SKM-1 (cell line): Measurements from ENCODE around the gene CAPN13.

Experiments
- DNase-seq: peaks from one replicate; lab custom pipeline; 2025; ENCODE audit not compliant: unreplicated experiment; lab: John Stamatoyannopoulos, UW

CAPN13 gene

DNA sequence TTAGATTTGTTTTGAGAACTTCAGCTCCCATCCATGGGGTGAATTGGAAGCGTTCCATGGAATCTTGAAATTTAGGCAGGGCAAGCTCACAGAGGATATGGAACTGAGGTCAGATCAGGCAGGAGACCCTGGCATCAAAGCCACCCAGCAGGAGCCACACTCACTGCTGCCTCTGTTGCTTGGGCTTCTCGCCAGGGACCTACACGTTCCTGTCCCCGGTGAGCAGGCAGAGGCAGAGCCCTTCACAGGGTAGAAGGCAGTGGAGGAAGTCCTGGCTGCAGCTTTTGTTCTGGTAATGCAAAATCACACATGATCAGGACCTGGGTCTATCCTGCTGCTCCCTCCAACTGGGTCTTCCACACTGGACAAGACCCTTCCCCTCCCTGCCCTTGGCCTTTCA lies 42.1 kb downstream of the CAPN13 start:
- no peak for DNase-seq

DNA sequence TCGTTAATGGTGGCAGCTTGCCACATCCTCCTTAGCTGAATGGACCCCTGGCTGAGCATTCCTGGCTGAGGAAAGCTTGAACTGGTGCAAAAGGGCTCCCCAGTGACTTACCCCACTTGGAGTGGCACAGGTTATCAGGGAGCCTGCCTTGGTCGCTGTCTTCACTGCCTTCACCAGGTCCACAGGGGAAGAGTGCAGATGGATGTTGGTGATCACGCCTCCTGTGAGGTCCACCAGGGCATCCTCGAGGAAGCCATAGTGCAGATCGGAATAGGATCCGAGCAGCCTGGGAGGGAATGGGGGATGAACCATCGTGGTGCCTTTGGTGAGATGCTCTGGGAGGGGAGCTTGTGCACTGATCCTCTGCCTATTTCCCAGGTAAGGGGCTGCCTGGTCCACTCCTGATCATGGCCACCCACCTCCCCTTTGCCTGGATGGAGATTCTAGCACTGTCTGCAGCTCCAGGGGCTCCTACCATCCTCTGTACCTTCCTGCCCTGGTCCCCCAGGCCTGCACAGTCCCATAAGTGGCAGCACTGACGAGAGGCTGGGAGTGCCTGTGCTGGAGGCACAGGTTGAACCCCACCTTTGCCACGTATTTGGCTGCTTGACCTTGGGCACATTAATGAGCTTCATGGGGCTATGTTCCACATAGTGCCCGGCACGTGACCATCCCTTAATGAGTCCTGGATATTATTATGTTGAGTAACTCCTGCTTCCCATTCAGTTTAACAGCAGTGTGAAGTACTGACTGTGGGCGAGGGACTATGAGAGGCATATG lies 43.0 kb downstream of the CAPN13 start:
- no peak for DNase-seq

DNA sequence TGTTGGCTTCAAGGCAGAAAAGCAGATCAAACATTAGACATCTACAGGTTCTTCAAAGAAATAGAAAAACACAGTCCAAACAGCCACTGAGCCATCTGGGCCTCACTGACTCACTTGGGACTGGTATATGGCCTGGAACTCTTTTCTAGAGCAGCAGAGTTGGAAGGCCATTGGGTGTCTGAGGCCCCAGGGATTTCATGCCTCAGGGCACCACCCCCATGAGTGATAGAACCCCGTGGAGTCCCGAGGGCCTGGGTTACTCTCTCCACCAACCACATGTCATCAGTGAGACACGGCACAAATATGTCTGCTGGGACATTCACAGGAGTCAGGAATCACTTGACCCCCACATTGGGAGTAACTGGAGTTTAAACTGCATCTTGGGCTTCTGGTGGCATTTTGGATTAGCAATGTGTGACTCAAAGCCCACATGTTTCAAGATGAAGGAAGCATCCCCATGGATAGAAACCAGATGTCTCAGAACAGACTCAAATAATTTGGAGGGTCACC lies 44.0 kb downstream of the CAPN13 start:
- no peak for DNase-seq

DNA sequence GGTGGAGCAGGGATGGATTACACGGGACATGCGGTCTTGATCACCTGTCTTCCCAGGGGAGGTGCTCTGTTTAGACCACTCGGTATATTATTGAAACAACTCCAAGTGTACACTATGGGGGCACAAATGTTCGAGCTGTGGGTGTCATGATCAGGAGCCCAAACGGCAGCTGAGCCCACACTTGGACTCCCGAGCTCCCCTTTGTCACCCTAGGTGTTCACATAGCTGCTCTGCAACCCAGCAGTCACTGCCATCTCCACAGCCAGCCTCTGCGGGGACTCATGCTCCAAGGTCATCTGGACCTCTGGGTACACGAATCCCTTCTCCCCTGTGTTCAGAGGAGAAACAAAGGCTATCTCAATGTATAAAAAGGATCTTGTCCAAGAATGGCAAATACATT lies 46.0 kb downstream of the CAPN13 start:
- no peak for DNase-seq

DNA sequence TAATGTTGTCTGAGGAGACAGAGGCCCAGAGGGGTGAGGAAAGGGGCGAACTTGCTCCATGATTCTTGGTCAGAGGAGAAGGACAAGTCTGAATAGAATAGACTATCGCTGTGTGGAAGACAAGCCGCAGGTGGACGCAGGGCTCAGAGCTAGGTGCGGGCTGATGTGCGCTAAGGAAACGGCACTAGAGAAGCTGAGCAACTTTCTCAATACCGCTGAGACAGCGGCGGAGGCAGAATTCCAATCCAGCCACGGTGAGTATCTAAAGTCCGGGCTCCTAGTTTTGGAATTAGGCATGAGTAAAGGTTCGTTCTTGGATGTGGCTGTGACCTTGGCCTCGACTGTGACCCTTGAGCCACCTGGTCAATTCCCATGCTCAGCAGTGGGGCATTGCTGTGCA lies 47.8 kb downstream of the CAPN13 start:
- no peak for DNase-seq

DNA sequence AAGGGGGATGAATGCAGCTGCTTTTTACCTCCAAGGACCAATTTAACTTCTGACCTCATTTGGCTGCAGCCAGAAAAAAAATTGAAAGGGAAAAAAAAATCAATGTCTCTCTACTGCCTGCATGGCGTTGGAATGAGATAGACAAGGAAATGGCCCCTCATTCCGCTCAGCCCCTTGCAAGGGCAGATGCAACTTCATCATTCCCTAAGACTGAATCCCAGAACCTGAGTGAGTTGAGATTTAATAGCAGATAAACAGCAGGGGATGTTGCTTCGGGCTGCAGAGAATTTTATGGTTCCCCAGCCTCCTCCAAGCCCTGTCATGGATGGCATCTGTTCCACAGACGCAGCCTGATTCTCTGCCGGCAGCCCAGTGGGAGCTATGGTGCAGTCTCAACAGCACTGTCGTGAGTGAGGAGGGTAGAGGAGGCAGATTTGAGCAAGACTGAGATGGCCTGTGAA lies 49.0 kb downstream of the CAPN13 start:
- DNase-seq: no peak

DNA sequence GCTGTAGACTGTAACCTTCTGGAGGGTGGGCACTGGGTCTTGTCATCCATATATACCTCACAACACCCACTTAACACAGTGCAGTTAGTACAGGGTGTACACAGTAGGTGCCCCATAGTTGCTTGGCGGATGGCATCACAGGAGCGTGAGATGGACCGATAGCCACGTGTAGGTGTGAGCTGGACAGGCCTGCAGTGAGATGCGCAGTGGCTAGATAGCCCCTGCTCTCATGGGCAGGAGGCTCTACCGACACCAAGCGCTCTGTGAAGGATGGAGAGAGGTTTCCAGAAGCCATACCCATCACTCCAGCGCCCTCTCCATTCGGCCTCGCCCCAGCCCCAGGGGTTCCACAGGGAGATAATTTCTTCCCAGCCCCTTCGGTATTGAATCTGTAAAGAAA lies 49.5 kb downstream of the CAPN13 start:
- DNase-seq: no peak

DNA sequence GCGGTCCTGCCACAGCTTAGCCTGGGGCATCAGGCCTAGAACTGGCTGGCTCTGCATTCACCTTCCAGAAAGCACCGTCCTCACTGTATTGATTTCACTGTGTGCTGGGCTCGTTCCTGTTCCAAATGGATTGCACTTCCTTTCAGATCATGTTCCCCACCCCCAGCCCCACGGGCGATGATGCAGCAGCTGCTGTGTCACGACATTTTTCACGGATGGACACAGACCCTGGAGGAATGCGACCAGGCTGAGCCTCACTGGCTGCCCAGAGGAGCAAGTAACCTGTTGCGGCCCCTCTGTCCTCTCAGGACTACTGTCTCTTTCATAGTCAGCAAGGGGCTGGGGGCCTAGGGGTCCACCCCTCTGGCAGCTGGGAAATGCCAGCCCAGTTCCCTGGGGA lies 50.3 kb downstream of the CAPN13 start:
- no peak for DNase-seq

DNA sequence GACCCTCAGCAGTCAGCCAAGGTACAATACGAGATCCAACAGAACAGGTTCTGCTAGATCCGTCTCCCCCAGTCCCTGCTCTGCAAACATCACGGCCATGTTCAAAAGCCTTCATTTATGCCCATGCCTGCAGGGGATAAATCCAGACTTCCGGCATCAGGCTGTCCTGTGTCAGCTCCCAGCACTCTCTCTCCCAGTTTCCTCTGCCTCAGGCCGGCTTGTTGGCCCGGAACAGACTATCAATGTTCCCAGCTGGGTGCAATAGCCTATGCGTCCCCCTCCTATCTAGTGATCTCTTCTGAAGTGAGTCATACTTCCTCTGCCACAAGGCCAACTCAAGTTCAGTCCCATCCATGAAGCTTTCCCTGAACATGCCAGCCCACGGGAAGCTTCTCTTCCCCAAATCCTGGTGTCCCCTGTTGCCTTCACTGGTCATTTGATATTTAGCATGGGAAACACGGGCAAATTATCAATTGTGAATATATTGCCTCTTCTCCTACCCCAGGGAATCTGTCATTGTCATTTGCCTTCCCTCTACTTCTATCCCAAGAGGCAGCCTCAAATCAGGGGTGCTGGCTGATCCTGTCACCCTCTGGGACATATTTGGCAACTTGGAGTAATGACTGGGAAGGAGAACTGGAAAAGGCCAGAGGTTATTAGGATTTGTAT lies 51.1 kb downstream of the CAPN13 start:
- no peak for DNase-seq

DNA sequence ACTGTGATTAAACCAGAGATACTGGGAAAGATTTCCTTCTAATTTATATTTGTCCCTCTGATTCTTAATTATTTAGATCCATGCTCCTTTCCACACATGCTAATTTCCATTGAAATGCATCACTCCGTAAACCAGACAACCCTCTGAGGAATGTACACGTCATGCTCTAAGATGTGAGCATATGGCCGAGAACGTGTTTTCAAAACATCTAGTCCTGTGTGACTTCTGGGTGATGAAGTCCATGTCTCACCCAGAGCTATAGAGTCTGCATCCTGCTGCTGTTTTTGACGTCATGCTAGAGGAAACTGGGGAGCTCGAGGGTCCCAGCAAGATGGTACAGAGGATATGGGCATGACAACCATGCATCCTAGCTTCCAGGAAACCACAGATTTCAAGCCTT lies 53.6 kb downstream of the CAPN13 start:
- no peak for DNase-seq

DNA sequence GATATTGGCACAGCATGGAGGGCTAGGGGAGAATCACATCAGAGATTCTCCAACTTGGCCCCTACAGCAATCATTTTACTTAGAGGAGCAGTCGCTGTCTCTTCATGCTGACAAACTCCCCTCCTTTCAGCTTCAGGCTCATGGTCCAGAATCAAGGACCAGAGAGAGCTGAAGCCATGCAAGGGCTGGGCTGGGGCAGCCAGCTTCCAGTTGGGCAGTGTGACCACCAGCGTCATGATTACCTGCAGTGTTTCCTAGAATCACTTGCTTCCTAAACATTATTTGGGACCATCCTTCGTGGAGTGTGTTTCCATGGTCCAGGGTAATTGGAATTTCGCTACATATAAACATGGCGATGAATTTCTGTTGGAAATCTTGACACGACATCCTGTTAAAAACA lies 54.4 kb downstream of the CAPN13 start:
- no peak for DNase-seq

DNA sequence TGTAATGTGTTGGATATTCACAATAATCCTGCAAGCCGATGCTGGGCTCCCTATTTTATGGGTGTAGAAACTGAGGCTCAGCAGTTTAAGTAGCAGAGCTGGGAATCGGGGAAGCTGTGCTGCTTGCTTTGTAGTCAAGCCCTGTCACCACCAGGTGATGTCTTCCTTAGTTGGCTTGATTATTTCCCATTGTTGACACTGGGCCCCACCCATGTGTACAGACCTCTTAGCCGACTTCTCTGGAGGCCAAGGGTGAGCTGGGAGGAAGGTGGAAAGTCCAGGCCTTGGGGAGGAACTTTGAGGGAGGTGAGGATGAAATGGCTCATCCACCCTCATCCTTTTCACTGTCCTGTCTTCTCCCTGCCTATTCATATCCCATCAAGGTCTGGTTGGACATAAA lies 60.0 kb downstream of the CAPN13 start:
- no peak for DNase-seq

DNA sequence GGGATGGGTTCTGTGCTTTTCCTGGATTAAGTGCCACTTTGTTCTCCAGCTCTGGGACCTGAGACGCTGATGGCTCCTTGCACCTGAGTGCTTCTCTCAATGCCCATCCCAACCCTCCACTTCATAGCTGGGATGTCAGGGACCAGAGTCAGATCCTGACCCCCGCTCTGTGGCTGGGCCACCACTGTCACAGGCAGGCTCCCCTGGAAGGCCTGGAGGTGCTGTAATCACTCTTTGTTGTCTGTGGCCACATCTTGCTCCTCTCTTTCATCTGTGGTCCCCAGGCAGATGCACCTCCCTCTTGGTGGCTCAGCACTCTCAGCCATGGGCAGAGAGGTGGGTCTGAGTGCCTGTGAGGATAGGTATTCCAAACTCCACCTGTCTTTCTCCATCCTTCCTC lies 62.4 kb downstream of the CAPN13 start:
- DNase-seq: no peak

DNA sequence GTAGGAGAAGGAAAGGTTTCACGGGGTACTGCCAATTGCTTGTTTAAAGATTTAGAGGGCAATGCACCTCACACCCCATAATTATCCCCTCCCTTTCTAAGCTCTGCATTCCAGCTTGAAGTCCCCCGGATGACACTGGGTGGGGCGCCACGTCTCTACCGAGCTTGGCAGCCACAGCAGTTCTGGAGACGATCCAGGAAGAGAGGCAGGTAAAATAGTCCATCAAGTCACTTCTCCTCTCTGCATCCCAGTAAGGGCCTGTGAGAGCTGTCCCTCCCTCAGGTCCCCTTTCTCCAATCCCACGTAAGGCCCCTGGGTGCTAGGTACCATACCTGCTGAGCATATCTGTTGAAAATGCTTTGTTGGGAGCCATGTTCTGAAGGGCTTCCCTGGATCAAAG lies 65.7 kb downstream of the CAPN13 start:
- no peak for DNase-seq

DNA sequence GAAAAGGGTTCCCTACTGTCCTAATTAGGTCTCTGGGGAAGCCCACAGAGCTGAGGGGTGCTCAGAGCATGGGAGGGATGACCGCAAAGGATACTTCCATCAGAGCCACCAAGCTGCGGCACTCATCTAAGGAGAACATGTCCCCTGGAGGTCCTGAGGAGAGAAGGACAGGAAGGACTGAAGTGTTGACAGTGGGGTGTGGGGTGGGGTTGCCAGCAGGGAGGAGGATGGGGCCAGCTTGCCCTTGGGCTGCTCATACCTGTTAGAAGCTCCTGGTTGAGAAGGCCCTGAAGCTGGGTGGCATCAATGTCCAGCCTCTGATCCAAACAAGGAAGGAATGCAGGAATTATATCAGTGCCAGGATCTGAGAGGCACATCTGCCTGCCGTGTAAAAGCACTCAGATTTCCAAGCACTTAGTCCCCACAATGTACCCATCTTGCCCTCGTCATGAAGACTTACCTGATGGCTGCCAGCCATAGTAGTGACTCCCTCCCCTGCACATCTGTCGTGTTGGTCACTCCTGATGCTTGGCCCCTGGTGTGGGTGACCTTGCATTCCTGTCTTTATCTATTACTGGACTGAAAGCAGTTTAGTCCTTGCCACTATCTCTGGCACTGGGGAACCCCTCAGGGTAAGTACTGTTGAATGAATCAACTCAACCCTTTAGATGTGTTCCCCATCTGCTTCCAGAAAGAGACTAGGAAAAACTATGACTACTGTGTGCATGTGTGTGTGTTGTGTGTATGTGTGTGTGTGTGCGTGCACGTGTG lies 68.9 kb downstream of the CAPN13 start:
- no peak for DNase-seq

DNA sequence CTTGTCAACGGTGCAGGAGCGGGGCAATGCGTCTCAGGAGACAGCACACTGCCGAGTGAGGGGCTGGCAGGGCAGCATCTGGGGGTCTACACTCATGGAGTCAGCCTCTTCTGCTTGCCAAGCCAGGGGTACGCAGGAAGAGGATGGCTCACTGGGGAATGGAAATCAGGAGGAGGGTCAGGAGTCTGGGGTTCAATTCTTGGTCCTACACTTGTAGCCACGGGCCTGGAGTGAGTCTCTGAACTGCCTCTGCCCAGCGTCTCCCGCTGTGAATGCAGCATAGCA lies 70.0 kb downstream of the CAPN13 start:
- no peak for DNase-seq

DNA sequence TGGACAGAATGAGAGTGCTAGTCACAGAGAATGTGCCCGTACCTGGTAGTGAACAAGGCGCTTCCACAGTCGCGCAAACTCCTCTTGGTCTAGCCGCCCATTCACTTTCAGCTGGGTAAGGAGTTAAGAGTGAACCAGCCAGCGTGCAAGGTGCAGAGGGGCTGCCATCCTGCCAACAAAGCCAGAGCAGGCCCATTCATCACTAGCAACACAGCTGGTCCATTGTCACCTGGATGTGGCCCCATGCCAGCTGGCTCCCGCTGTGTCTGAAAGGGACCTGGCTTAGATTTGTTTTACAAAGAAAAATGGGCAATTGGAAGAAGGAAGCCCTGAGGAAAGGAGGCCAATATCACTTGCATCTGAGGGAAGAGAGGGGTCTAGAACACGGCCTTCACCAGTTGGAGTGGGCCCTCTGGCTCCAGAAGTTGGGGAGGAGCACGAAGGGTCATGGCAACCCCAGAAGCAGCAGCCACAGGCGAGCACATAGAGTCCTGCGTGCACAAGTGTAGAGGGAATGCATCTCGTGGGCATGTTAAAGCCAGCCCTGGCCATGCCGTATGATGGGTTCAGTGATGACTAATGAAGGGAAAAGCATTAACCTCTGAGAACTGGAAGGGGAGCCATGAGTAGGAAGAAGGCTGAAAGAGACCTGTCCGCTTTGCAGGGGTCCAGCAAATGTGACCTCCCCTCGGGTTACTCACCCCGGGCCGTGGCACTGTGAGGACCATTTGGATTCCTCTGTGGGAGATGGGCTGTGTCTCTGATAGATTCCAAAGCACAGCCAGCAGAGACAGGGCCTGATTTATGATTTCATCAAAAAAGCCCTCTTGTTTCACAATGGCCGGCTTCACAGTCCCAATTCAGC lies 70.6 kb downstream of the CAPN13 start:
- no peak for DNase-seq

DNA sequence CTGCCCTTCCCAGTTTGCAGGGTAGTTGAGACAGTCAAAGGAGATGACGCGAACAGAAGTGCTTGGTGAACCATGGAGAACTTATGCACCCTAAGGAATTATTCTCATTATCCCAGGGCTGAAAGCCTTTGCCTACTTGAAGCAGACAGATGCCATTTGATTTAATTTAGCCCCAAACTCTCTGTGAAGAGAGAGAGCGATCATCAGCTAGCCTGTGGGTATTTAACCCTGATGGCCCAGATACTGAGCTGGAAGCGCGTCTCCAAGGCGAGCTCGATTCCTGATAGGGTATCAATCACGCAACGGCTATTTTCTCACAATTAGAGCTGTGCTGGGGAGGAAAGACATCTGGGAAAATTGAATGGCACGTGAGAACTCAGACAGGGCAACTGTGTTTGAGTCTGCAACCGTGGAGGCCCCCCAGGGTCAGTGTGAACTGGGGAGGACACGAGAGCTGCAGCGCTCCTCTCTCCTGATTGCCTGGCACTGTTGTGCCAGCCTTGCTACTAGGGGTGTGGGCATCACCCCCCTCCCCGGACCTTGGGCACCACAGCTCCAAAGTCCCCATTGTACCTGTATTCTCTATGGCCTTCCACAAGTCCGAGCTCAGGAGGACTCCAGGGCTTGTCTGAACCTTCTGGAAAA lies 73.2 kb downstream of the CAPN13 start:
- DNase-seq: no peak

DNA sequence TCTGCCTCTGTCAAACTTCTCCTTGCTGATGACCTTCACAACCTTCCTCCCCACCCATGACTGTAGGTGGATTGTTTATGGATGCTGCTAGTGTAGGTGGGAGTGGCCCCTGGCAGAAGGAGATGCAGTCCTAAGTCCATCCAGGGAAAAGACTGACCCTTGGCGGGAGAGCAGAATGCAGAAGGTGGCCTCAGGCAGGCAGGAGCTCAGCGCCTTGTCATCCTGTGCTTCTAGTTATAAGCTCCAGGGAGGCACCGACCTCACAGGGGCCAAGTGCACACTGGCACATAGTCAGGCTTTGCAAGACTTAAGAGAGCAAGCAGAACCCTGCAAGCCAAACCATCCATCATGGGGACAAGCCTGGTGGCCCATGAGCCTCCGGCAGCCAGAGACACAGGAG lies 74.4 kb downstream of the CAPN13 start:
- no peak for DNase-seq

DNA sequence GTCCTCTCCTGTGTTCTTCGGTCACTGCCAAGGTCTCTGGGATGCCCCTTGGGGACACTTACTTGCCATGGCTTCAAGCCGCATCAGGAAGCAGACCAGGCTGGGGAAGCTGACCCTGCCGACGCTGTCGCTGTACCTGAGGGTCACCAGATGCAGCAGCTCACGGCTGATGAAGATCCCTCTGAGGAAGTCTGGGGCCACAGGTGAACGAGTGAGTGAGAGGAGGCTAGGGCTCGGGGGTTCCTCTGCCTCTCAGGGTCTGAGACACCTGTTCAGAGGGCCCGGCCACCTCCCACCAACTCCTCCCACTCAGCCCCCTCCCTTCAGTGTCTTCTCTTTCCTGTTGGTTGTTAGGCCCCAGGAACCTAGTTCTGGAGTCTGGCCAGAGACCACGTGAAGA lies 74.9 kb downstream of the CAPN13 start:
- DNase-seq: no peak

DNA sequence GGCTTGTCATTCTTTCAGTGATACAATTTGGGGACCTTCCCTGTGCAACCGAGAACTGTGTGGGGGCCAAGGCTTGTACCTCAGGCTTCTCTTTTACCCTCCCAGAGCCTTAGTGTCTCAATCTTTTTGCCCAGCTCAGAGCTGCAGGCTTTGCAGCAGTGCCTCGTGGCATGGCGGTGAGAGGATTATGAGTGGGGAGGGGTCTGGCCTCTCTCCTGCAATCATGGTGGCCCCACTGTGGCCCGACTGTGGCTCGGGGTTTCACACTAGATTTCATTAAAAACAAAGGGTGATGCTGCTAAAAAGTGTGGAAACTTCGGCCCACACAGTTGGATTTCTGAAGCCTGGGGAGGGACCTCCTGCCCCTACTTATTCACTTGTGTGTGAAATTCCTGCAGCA lies 75.5 kb downstream of the CAPN13 start:
- DNase-seq: no peak
